ENCODE results near the gene ZNF217. TPM values are rescaled to one million over a fixed set of nuclear protein-coding genes. Genes with fewer than 3 reads are reported as not detected.

Gene ZNF217
- total and polyA plus RNA-seq, 9 of the 15 experiments (the other 6 are each of a cell fraction or from before 2014, with no cell fraction given): 3.0 to 41.8 (median 16.8) TPM

DNA sequence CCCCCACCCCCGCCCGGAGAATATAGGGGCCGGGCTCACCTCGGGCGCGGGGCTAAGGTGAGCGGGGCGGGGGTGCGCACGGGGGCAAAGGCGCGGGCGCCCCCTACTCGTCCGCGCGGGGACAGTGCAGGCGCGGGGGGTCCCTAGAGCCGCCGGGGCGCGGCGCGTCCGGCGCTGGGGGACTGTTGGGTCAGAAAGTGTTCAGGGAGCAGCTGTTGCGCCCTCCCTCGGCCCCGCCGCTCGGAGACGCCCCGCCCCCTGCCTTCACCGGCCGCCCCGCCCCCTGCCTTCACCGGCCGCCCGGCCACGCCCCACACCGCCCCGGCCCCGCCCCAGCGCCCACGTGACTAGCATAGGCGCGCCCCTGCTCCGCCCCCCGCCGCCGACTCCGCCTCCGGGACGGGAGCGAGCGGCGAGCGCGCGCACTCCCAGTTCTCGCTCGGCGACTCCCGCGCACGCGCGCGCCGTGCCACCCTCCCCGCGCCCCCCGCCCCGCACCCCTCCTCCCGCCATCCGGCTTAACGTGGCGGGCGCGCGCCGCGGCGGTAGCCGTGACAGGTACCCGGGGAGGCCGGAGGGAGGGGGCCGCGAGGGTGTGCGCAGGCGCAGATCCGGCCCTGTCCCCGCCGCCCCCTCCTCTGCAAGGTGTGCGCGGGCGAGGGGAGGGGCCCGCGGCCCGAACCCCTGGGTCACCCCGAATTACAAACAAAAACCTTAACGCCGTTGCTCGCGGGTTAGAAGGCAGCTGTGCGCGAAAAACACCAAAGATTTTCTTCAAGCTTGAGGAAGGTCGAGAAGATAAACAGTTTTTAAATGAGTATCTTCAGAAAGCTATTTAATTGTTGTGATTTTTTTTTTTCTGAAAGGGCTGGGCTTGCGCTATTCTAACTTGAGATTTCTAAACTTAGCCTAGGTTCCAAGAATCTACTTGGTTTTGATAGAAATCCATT lies 704 bp upstream of the ZNF217 start:
- in situ Hi-C loops (cut with MboI): no loop called here
- ChIA-PET CTCF (ENCODE audit: low intra/inter-chr PET ratio) (no interaction called here), POLR2A (interaction anchor here (0.6 to 2.5 kb wide), 15 partner anchors 12 to 345 kb away, joined by 3 to 13 read pairs (median 4); no protein-coding TSS in a partner anchor)
- Histone ChIP-seq H3K4me2 (ENCODE audit: insufficient read depth, low read length) (peak overlapping the region; percentile 75; the same call in 1 of the 2 replicates), H2AFZ (ENCODE audit: low read depth, low read length) (peak overlapping the region; percentile 37), H3K79me2 (ENCODE audit: control insufficient read depth, insufficient read depth, low read length) (peaks cover 83% of the 10 kb centered on the region), H4K20me1 (replicated peaks; ENCODE audit: control insufficient read depth, insufficient read depth, low read length) (no peaks in the 10 kb centered on the region), H3K9ac (ENCODE audit: insufficient read depth in 1 of 2, low read depth in 2 of 2, low read length in 2 of 2) (peak overlapping the region; percentile 69 to 90), H3K27ac (ENCODE audit: extremely low read depth, low read depth, low read length) (peak overlapping the region; percentile 93), H3K4me1 (replicated peaks in 1 of 2; ENCODE audit: control insufficient read depth in 2 of 2, insufficient read depth in 2 of 2, low read length in 2 of 2) (peaks cover 8 to 15% of the 10 kb centered on the region in 2 experiments; a peak in 4 of 5 replicates), H3K9me1 (ENCODE audit: control insufficient read depth, insufficient read depth, low read length) (no peaks in the 10 kb centered on the region), H3K4me3 (peak overlapping the region; percentile 90), H3K27me3 (ENCODE audit: control insufficient read depth in 2 of 2, insufficient read depth in 2 of 2, low read length in 2 of 2) (no peaks in the 10 kb centered on the region), H3K36me3 (ENCODE audit: control insufficient read depth, insufficient read depth, low read length) (peaks cover 2% of the 10 kb centered on the region; the same call in 2 of the 3 replicates), H3K9me3 (replicated peaks; ENCODE audit: control insufficient read depth, insufficient read depth, low read depth, low read length) (no peaks in the 10 kb centered on the region)
- FAIRE-seq (no peak), ATAC-seq (peak; percentile 76), DNase-seq (ENCODE audit: extremely low read depth in 1 of 4, low spot score in 3 of 4) (peak; percentile 85 to 92 (median 88))
- no TSS peak for BruUV-seq (replicated peaks)
- intact Hi-C loops (cut with micrococcal nuclease): loop anchor here (2.0 to 5.0 kb wide), 3 partner anchors 14 to 343 kb away; no protein-coding TSS in a partner anchor
- WGBS (ENCODE audit: insufficient coverage, low coverage, missing lambda C conversion rate): 2% methylated on average over 17 of the region's 110 CpGs
- TF ChIP-seq NELFE (IDR thresholded peaks at IDR 0.05; ENCODE audit: insufficient read depth, insufficient read length): no peak
- TF ChIP-seq MAZ (CRISPR knock-in tag; conservative IDR thresholded peaks at IDR 0.05 in 1 of 2, IDR thresholded peaks at IDR 0.05 in 1 of 2): peak; percentile 73 to 82
- TF ChIP-seq, protein P1, sequence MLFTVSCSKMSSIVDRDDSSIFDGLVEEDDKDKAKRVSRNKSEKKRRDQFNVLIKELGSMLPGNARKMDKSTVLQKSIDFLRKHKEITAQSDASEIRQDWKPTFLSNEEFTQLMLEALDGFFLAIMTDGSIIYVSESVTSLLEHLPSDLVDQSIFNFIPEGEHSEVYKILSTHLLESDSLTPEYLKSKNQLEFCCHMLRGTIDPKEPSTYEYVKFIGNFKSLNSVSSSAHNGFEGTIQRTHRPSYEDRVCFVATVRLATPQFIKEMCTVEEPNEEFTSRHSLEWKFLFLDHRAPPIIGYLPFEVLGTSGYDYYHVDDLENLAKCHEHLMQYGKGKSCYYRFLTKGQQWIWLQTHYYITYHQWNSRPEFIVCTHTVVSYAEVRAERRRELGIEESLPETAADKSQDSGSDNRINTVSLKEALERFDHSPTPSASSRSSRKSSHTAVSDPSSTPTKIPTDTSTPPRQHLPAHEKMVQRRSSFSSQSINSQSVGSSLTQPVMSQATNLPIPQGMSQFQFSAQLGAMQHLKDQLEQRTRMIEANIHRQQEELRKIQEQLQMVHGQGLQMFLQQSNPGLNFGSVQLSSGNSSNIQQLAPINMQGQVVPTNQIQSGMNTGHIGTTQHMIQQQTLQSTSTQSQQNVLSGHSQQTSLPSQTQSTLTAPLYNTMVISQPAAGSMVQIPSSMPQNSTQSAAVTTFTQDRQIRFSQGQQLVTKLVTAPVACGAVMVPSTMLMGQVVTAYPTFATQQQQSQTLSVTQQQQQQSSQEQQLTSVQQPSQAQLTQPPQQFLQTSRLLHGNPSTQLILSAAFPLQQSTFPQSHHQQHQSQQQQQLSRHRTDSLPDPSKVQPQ (CRISPR knock-in tag; IDR thresholded peaks at IDR 0.05; ENCODE audit: borderline replicate concordance): no peak
- no peak for TF ChIP-seq ZNF586 (CRISPR knock-in tag; conservative IDR thresholded peaks at IDR 0.05)
- TF ChIP-seq, protein P2, sequence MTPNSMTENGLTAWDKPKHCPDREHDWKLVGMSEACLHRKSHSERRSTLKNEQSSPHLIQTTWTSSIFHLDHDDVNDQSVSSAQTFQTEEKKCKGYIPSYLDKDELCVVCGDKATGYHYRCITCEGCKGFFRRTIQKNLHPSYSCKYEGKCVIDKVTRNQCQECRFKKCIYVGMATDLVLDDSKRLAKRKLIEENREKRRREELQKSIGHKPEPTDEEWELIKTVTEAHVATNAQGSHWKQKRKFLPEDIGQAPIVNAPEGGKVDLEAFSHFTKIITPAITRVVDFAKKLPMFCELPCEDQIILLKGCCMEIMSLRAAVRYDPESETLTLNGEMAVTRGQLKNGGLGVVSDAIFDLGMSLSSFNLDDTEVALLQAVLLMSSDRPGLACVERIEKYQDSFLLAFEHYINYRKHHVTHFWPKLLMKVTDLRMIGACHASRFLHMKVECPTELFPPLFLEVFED (CRISPR knock-in tag; conservative IDR thresholded peaks at IDR 0.05): no peak
- no peak for TF ChIP-seq ZNF57 (CRISPR knock-in tag; IDR thresholded peaks at IDR 0.05)
- no peak for TF ChIP-seq ELF4 (CRISPR knock-in tag; IDR thresholded peaks at IDR 0.05)
- TF ChIP-seq ZHX1 (conservative IDR thresholded peaks at IDR 0.05; ENCODE audit: low read length): no peak
- TF ChIP-seq U2AF1 (optimal IDR thresholded peaks at IDR 0.05; ENCODE audit: low read depth, low read length): no peak
- no peak for TF ChIP-seq RBM14 (IDR thresholded peaks at IDR 0.05; ENCODE audit: borderline replicate concordance, insufficient read depth, low read depth, low read length)
- TF ChIP-seq HEY1 (CRISPR knock-in tag; IDR thresholded peaks at IDR 0.05; ENCODE audit: borderline replicate concordance): no peak
- peak; percentile 44 for TF ChIP-seq CXXC5 (CRISPR knock-in tag; IDR thresholded peaks at IDR 0.05)
- TF ChIP-seq GABPB2 (CRISPR knock-in tag; conservative IDR thresholded peaks at IDR 0.05): no peak
